Gastroesophageal sphincter (tissue), 3 donors: Measurements from ENCODE around the gene NCKIPSD.

Experiments used
- POLR2A ChIP-seq, 2 donors: fragments of 450-650 bp; IDR thresholded peaks; one replicate each; pipeline ENCODE4 v1.6.1; 2017; ENCODE audit warnings: antibody characterized with exemption in 2 of 2, mild to moderate bottlenecking in 2 of 2, moderate library complexity in 1 of 2
- TF ChIP-seq, protein P1 (sequence below), 4 experiments: fragments of 200-600 bp in 2 of 4; fragments of 450-650 bp in 2 of 4; sonication (generic) in 1 of 4; IDR thresholded peaks; one replicate each; pipeline ENCODE4 v1.5.1; 2017 to 2019; ENCODE audit warnings: antibody characterized with exemption in 4 of 4, mild to moderate bottlenecking in 2 of 4, moderate library complexity in 2 of 4

DNA sequence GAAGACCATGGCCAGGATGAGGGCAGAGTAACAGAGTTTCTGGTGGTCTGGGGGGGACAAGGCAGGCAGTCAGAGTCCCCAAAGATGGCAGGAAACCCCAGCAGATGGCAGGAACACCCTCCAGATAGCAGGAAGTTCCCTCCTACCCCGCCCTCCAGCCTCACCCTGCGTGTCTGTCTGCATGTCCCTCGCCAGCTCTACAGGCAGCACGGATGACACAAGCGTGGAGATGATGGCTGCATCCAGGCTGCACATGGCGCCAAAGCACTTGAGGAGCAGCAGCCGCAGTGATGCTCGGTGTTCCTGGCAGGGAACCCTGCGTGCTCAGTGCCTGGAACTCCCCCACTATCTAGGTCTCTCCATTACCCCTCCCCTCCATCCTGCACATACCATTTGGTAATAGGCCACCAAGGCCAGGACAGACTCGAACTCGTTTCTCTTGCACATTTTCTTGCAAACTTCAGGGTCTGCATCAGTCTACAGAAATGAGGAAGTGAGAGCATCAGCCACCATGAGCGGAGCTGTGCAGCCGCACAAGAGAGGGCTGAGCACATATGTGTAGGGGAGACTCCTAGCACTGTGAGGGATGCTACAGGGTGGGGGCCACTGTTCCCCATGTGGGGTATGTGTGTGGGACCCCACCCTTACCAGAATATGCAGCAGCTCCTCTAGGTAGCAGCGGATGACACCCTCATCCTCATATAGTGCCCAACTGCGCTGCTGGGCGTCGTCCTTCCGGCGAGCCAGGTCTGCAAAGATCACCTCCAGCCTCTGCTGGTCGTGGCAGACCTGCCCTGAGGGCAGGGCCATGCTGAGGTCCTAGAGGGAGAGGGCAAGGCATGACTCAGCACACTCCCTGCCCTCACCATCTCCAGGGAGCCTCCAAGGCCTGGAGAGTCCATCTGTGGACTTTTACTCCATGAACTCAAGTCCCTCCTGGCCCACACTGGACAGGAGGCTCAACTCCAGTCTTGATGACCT, 6.0 kb downstream of the NCKIPSD start:
- TF ChIP-seq, protein P1, sequence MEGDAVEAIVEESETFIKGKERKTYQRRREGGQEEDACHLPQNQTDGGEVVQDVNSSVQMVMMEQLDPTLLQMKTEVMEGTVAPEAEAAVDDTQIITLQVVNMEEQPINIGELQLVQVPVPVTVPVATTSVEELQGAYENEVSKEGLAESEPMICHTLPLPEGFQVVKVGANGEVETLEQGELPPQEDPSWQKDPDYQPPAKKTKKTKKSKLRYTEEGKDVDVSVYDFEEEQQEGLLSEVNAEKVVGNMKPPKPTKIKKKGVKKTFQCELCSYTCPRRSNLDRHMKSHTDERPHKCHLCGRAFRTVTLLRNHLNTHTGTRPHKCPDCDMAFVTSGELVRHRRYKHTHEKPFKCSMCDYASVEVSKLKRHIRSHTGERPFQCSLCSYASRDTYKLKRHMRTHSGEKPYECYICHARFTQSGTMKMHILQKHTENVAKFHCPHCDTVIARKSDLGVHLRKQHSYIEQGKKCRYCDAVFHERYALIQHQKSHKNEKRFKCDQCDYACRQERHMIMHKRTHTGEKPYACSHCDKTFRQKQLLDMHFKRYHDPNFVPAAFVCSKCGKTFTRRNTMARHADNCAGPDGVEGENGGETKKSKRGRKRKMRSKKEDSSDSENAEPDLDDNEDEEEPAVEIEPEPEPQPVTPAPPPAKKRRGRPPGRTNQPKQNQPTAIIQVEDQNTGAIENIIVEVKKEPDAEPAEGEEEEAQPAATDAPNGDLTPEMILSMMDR (IDR thresholded peaks at IDR 0.05), result no peak
- TF ChIP-seq POLR2A (IDR thresholded peaks at IDR 0.05), result no peak
